22Rv1 (cell line): ENCODE measurements around the gene ZNF212.

Experiments
- CTCF ChIP-seq: fragments of 450-650 bp; IDR thresholded peaks from 2 replicates; pipeline ENCODE4 v1.5.1; 2017; ENCODE audit warnings: mild to moderate bottlenecking
- ZFX ChIP-seq: fragments of 450-650 bp; IDR thresholded peaks from 2 replicates; pipeline ENCODE4 v1.6.1; 2017; ENCODE audit warnings: antibody characterized with exemption, borderline replicate concordance

GRCh38 chr7:149255174-149255573 lies 15.7 kb downstream of the ZNF212 start:
- no peak for TF ChIP-seq CTCF
- TF ChIP-seq ZFX = no peak
